ENCODE results near the gene SLC31A1. TPM values are rescaled to one million over a fixed set of nuclear protein-coding genes. Genes with fewer than 3 reads are reported as not detected.

SLC31A1 gene
- total and polyA plus RNA-seq, 2 experiments from 2014 or later, result 15.0 to 32.1 TPM

GRCh38 chr9:113205861-113206260, 15.5 kb upstream of the SLC31A1 start:
- Mint-ChIP-seq H3K4me1 (no peaks in the 10 kb centered on the region), H3K27ac (no peak overlapping the region), H3K9me3 (no peaks in the 10 kb centered on the region), H3K36me3 (ENCODE audit: low read depth) (peaks cover 8% of the 10 kb centered on the region; the same call in 2 of the 3 replicates), H3K27me3 (ENCODE audit: insufficient read depth, low read depth, poor library complexity) (peaks cover 1% of the 10 kb centered on the region), H3K4me3 (no peak overlapping the region)
- H3K4me3 ChIP-seq, result no peak overlapping the region
- DNase-seq (ENCODE audit: low spot score) (no peak), ATAC-seq (no peak)
- peaks cover 10% of the 10 kb centered on the region for H3K36me3 ChIP-seq (ENCODE audit: insufficient read depth)
- H3K9me2 ChIP-seq (ENCODE audit: insufficient read depth), result no peaks in the 10 kb centered on the region
- H3K27me3 ChIP-seq (ENCODE audit: insufficient read depth), result no peaks in the 10 kb centered on the region
- no peak for TF ChIP-seq JUNB (IDR thresholded peaks at IDR 0.05; ENCODE audit: unreplicated experiment)
- TF ChIP-seq ZNF331 (CRISPR knock-in tag; IDR thresholded peaks at IDR 0.05; ENCODE audit: low read depth), result no peak
- no peak for TF ChIP-seq REST (IDR thresholded peaks at IDR 0.05; ENCODE audit: unreplicated experiment)
- no peak for TF ChIP-seq CREB1 (CRISPR knock-in tag; IDR thresholded peaks at IDR 0.05; ENCODE audit: low read depth)
- TF ChIP-seq NANOG (IDR thresholded peaks at IDR 0.05; ENCODE audit: borderline replicate concordance), result no peak
- no peak for TF ChIP-seq EZH2phosphoT487 (IDR thresholded peaks at IDR 0.05; ENCODE audit: unreplicated experiment)
- no peak for TF ChIP-seq CTCF (conservative IDR thresholded peaks at IDR 0.05; ENCODE audit: low read depth in 2 of 2)
- TF ChIP-seq STAT1 (IDR thresholded peaks at IDR 0.05; ENCODE audit: unreplicated experiment), result no peak
- TF ChIP-seq ZNF462 (CRISPR knock-in tag; IDR thresholded peaks at IDR 0.05), result no peak
- TF ChIP-seq ZNF114 (CRISPR knock-in tag; IDR thresholded peaks at IDR 0.05), result no peak
- no peak for TF ChIP-seq EZH2 (IDR thresholded peaks at IDR 0.05; ENCODE audit: low read depth, unreplicated experiment)
- no peak for TF ChIP-seq POLR2AphosphoS5 (IDR thresholded peaks at IDR 0.05; ENCODE audit: low read depth)
- TF ChIP-seq ETS1 (IDR thresholded peaks at IDR 0.05), result no peak
- no peak overlapping the region for H3K27ac ChIP-seq (ENCODE audit: low read depth)
- H4K20me1 ChIP-seq (replicated peaks; ENCODE audit: insufficient read depth), result 0 out of 2 replicates have a peak, but pooled peaks cover 3% of the 10 kb centered on the region
- H3F3A ChIP-seq (replicated peaks; ENCODE audit: low read depth), result no peaks in the 10 kb centered on the region
- no peaks in the 10 kb centered on the region for H3K4me1 ChIP-seq (ENCODE audit: insufficient read depth)
- no peak overlapping the region for H3K4me2 ChIP-seq
- no peaks in the 10 kb centered on the region for H3K79me2 ChIP-seq (replicated peaks; ENCODE audit: insufficient read depth)
- no peak overlapping the region for H2AFZ ChIP-seq

Measured in GM23338 (cell line).